MCF 10A (cell line): ENCODE measurements around the gene COMP. TPM values are rescaled to one million over a fixed set of nuclear protein-coding genes. Genes with fewer than 3 reads are reported as not detected.
"Not testable (repeated sequence)": the region's sequence is repeated elsewhere in the genome, so short reads cannot be mapped to it uniquely, and the experiment has no call there.

Experiments used
- BruUV-seq: library from RNA; stranded (reverse); fragments of 400-500 nt; replicated peaks from 2 replicates; lab custom pipeline; 2021; lab: Mats Ljungman, UMichigan
- CTCF ChIA-PET: fragments of 300-600 bp; sonication (Branson Sonifier 250); formaldehyde crosslinking; extraction: SDS; loops from one replicate; lab custom pipeline; 2021; ENCODE audit warnings: antibody characterized with exemption, inconsistent platforms; lab: Yijun Ruan, JAX
- POLR2A ChIA-PET: fragments of 300-600, 350-650 bp; sonication (Branson Sonifier 250); formaldehyde crosslinking; extraction: SDS; loops from one replicate; lab custom pipeline; 2020; ENCODE audit warnings: antibody characterized with exemption, inconsistent platforms; lab: Yijun Ruan, JAX
- DNase-seq: peaks from one replicate; pipeline ENCODE4 v3.0.0-alpha.2; 2018; ENCODE audit not compliant: unreplicated experiment
- H3K27ac Mint-ChIP-seq: one replicate; pipeline ENCODE4 v1.8.0; 2022; ENCODE audit warnings: mild to moderate bottlenecking, low read depth, mixed read lengths; ENCODE audit not compliant: unreplicated experiment
- H3K27me3 Mint-ChIP-seq: one replicate; pipeline ENCODE4 v1.8.0; 2022; ENCODE audit warnings: mixed read lengths; ENCODE audit not compliant: insufficient read depth, unreplicated experiment
- H3K36me3 Mint-ChIP-seq: one replicate; pipeline ENCODE4 v1.8.0; 2022; ENCODE audit warnings: mild to moderate bottlenecking, moderate library complexity, mixed read lengths; ENCODE audit not compliant: insufficient read depth, unreplicated experiment
- H3K4me1 Mint-ChIP-seq: one replicate; pipeline ENCODE4 v1.8.0; 2022; ENCODE audit warnings: mixed read lengths; ENCODE audit not compliant: insufficient read depth, unreplicated experiment
- H3K4me3 Mint-ChIP-seq: one replicate; pipeline ENCODE4 v1.8.0; 2022; ENCODE audit warnings: mild to moderate bottlenecking, moderate library complexity, mixed read lengths; ENCODE audit not compliant: unreplicated experiment
- H3K9me3 Mint-ChIP-seq: one replicate; pipeline ENCODE4 v1.8.0; 2022; ENCODE audit warnings: mixed read lengths; ENCODE audit not compliant: unreplicated experiment
- intact Hi-C: fragments of 100-400 bp; cut with micrococcal nuclease; formaldehyde crosslinking; loops from 2 replicates; pipeline ENCODE4 v1.14.1; 2022
- total RNA-seq: library from RNA; stranded (reverse); gene quantifications from 2 replicates; pipeline ENCODE4 v1.2.3, GENCODE V29; 2022
- TF ChIP-seq, protein P1 (sequence below): fragments of 200-600 bp; IDR thresholded peaks from one replicate; pipeline ENCODE4 v1.8.0; 2022; ENCODE audit warnings: antibody characterized with exemption, mild to moderate bottlenecking; ENCODE audit not compliant: unreplicated experiment

The COMP gene
- total RNA-seq, 1 experiment from 2014 or later: not detected

DNA sequence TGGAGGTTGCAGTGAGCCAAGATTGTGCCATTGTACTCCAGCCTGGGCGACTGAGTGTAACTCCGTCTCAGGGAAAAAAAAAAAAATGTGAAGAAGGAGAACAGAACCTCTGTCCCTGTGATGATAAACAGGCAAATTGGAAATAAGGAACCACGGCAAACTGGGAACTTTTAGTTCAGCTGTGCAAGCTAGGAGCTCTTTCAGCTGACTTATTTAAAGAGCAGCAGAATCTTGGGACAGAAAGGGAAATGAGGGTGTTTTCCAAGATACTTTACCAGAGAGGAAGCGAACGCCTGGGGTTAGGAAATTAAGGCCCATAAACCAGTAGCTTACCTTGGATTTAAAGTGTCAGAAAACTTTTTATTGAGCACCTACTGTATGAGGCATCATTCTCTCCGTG is 37.7 kb upstream of the COMP start:
- POLR2A ChIA-PET: interaction anchor here (0.6 to 1.0 kb wide), 5 partner anchors 14 to 77 kb away, joined by 3 to 4 read pairs (median 3); no protein-coding TSS in a partner anchor
- TF ChIP-seq, protein P1, sequence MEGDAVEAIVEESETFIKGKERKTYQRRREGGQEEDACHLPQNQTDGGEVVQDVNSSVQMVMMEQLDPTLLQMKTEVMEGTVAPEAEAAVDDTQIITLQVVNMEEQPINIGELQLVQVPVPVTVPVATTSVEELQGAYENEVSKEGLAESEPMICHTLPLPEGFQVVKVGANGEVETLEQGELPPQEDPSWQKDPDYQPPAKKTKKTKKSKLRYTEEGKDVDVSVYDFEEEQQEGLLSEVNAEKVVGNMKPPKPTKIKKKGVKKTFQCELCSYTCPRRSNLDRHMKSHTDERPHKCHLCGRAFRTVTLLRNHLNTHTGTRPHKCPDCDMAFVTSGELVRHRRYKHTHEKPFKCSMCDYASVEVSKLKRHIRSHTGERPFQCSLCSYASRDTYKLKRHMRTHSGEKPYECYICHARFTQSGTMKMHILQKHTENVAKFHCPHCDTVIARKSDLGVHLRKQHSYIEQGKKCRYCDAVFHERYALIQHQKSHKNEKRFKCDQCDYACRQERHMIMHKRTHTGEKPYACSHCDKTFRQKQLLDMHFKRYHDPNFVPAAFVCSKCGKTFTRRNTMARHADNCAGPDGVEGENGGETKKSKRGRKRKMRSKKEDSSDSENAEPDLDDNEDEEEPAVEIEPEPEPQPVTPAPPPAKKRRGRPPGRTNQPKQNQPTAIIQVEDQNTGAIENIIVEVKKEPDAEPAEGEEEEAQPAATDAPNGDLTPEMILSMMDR: no peak
- no peak overlapping the region for H3K4me3 Mint-ChIP-seq
- no TSS peak for BruUV-seq
- H3K9me3 Mint-ChIP-seq: no peaks in the 10 kb centered on the region
- no peak for DNase-seq
- CTCF ChIA-PET: interaction anchor here (0.6 to 2.3 kb wide), 7 partner anchors 9 to 332 kb away, joined by 3 to 8 read pairs (median 3); no protein-coding TSS in a partner anchor
- no peak overlapping the region for H3K27ac Mint-ChIP-seq
- H3K4me1 Mint-ChIP-seq: peaks cover 3% of the 10 kb centered on the region
- intact Hi-C loops: no loop called here
- peaks cover 1% of the 10 kb centered on the region for H3K36me3 Mint-ChIP-seq
- no peaks in the 10 kb centered on the region for H3K27me3 Mint-ChIP-seq

DNA sequence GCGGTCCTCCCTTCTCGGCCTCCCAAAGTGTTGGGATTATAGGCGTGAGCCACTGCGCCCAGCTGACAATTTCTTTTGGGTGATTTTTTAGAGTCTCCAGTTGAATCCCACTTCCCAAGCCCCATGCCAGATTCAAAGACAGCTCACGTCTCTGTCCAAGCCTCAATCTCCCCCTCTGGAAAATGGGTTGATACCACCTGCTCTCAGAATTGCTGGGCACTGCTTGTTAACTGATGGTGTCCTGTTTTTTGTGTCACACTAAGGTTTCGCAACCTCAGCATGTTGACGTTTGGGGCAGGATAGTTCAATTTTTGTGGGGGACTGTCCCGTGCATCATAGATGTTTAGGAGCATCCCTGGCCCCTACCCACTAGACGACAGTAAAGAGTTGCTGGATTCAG is 26.5 kb upstream of the COMP start:
- ChIA-PET POLR2A (no interaction called here), CTCF (interaction anchor here (0.6 kb wide), 1 partner anchor 102 kb away, joined by 3 read pairs; the partner anchor contains the start of gene DDX49)
- TF ChIP-seq, protein P1: no peak
- Mint-ChIP-seq H3K4me1 (no peaks in the 10 kb centered on the region), H3K27ac (no peak overlapping the region), H3K36me3 (no peaks in the 10 kb centered on the region), H3K27me3 (no peaks in the 10 kb centered on the region), H3K9me3 (no peaks in the 10 kb centered on the region), H3K4me3 (no peak overlapping the region)
- no TSS peak for BruUV-seq
- intact Hi-C loops: no loop called here
- DNase-seq: no peak

DNA sequence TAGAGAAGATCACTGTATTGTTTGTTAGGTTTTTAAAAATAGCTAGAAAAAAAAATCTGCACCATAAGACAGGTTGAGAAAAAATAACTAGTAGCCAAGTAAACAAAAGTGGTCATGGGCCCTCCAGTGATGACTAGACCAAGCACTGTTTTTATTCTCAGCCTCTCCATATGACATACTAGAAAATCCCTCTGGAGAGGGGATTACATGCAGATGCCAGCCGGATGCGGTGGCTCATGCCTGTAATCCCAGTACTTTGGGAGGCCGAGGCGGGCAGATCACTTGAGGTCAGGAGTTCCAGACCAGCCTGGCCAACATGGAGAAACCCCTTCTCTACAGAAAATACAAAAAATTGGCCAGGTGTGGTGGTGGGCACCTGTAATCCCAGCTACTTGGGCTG is 25.5 kb upstream of the COMP start:
- H3K4me3 Mint-ChIP-seq, H3K9me3 Mint-ChIP-seq, H3K36me3 Mint-ChIP-seq, POLR2A ChIA-PET, BruUV-seq, intact Hi-C loops, DNase-seq, H3K27ac Mint-ChIP-seq, H3K4me1 Mint-ChIP-seq, H3K27me3 Mint-ChIP-seq: not testable (repeated sequence)
- CTCF ChIA-PET: interaction anchor here (1.1 kb wide), 1 partner anchor 172 kb away, joined by 4 read pairs; no protein-coding TSS in a partner anchor

DNA sequence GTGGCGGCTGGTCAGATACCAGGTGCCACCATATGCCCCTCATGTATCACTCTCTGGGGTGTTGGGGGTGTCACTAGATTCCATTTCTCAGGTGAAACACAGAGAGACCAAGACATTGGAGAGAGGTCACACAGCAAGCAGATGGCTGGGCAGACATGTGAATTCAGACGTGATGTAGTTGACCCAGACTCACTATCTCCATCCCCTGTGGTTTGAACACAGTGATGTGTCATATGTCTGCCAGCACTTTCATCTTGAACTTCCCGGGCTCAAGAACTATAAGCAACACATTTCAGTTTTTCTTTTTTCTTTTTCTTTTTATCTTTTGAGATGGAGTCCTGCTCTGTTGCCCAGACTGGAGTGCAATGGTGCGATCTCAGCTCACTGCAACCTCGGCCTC is 24.6 kb upstream of the COMP start:
- intact Hi-C loops: no loop called here
- TF ChIP-seq, protein P1: no peak
- POLR2A ChIA-PET: no interaction called here
- Mint-ChIP-seq H3K9me3 (no peaks in the 10 kb centered on the region), H3K4me3 (no peak overlapping the region), H3K36me3 (no peaks in the 10 kb centered on the region), H3K27me3 (no peaks in the 10 kb centered on the region), H3K4me1 (no peaks in the 10 kb centered on the region), H3K27ac (no peak overlapping the region)
- CTCF ChIA-PET: interaction anchor here (0.7 kb wide), 1 partner anchor 35 kb away, joined by 3 read pairs; no protein-coding TSS in a partner anchor
- DNase-seq: no peak
- no TSS peak for BruUV-seq
